Gastroesophageal sphincter (tissue), 4 donors: Measurements from ENCODE around the gene SMOC1. TPM values are rescaled to one million over a fixed set of nuclear protein-coding genes. Genes with fewer than 3 reads are reported as not detected.

Experiments
- ATAC-seq: fragments of 150-250 bp; one replicate; pipeline ENCODE4 v1.9.1; 2016; ENCODE audit warnings: mild to moderate bottlenecking, moderate library complexity
- H3K27ac ChIP-seq, 4 donors: fragments of 200-600 bp; sonication (generic) in 3 of 4; 1 replicate in 3 of 4; 2 replicates in 1 of 4; pipeline ENCODE4 v1.5.1; 2016 to 2019
- H3K27me3 ChIP-seq: fragments of 200-600 bp; sonication (generic); one replicate; pipeline ENCODE4 v1.5.1; 2019
- H3K36me3 ChIP-seq, 2 donors: fragments of 200-600 bp; sonication (generic); one replicate each; pipeline ENCODE4 v1.5.1; 2019; ENCODE audit warnings: control low read depth in 1 of 2
- H3K4me1 ChIP-seq, 3 donors: fragments of 200-600 bp; sonication (generic); 1 replicate in 2 of 3; 2 replicates in 1 of 3; pipeline ENCODE4 v1.5.1; 2016 to 2019; ENCODE audit warnings: control low read depth in 2 of 3
- H3K4me3 ChIP-seq, 2 donors: fragments of 200-600 bp; sonication (generic); one replicate each; pipeline ENCODE4 v1.5.1; 2019; ENCODE audit warnings: mild to moderate bottlenecking in 1 of 2, moderate library complexity in 1 of 2
- H3K9me3 ChIP-seq, 3 donors: fragments of 200-600 bp; sonication (generic); one replicate each; pipeline ENCODE4 v1.5.1; 2017 to 2019; ENCODE audit warnings: control low read depth in 2 of 3
- CTCF ChIP-seq, 4 experiments: fragments of 200-600 bp in 2 of 4; fragments of 450-650 bp in 2 of 4; sonication (generic) in 1 of 4; IDR thresholded peaks; one replicate each; pipeline ENCODE4 v1.5.1; 2017 to 2019; ENCODE audit warnings: antibody characterized with exemption in 4 of 4, mild to moderate bottlenecking in 2 of 4, moderate library complexity in 2 of 4
- EP300 ChIP-seq: sonication (generic); formaldehyde crosslinking; IDR thresholded peaks from one replicate; pipeline ENCODE4 v1.6.1; 2017; ENCODE audit warnings: antibody characterized with exemption, mild to moderate bottlenecking
- POLR2A ChIP-seq, 2 donors: fragments of 450-650 bp; IDR thresholded peaks; one replicate each; pipeline ENCODE4 v1.6.1; 2017; ENCODE audit warnings: antibody characterized with exemption in 2 of 2, mild to moderate bottlenecking in 2 of 2, moderate library complexity in 1 of 2
- POLR2AphosphoS5 ChIP-seq: sonication (generic); formaldehyde crosslinking; IDR thresholded peaks from one replicate; pipeline ENCODE4 v1.6.1; 2017; ENCODE audit warnings: antibody characterized with exemption
- WGBS, 2 donors: methylation state at CpG; one replicate each; pipeline ENCODE4 v1.1.5; 2018; ENCODE audit warnings: low coverage in 1 of 2; 5-methylcytosine and 5-hydroxymethylcytosine counted together
- total RNA-seq, 4 donors: library from RNA; depleted of rRNA; stranded (reverse); fragments of >200 nt; gene quantifications; one replicate each; pipeline ENCODE4 v1.1.0, GENCODE V29; 2016

SMOC1 gene
- total RNA-seq, 4 donors from 2014 or later = 0.19 to 11.8 (median 0.31) TPM; not detected in 1

- TF ChIP-seq POLR2A (IDR thresholded peaks at IDR 0.05) = no peak
- no peak for TF ChIP-seq EP300
- TF ChIP-seq POLR2AphosphoS5 = no peak
- no peak for TF ChIP-seq CTCF (IDR thresholded peaks at IDR 0.05)
- H3K27ac ChIP-seq = peak overlapping the region in 2 of 4 donors; percentile 32 to 45
- no peak overlapping the region for H3K4me3 ChIP-seq
- WGBS, 2 donors = 28 to 29% methylated on average over 1 to 5 of the region's 6 CpGs
- peaks cover 0 to 9% (median 0%) of the 10 kb centered on the region in 3 donors for H3K4me1 ChIP-seq
- H3K36me3 ChIP-seq = no peaks in the 10 kb centered on the region
- H3K9me3 ChIP-seq = no peaks in the 10 kb centered on the region
- H3K27me3 ChIP-seq = no peaks in the 10 kb centered on the region
- ATAC-seq = no peak
These were observed 129.4 kb downstream of the SMOC1 start for GRCh38 chr14:70008284-70009262.

- ATAC-seq = peak; percentile 65
- H3K27ac ChIP-seq = no peak overlapping the region
- no peaks in the 10 kb centered on the region for H3K9me3 ChIP-seq
- WGBS, 2 donors = 47 to 77% methylated on average over 3 to 4 of the region's 8 CpGs
- TF ChIP-seq EP300 = no peak
- TF ChIP-seq POLR2AphosphoS5 = no peak
- no peak for TF ChIP-seq CTCF (IDR thresholded peaks at IDR 0.05)
- no peak for TF ChIP-seq POLR2A (IDR thresholded peaks at IDR 0.05)
- H3K4me3 ChIP-seq = no peak overlapping the region
- peaks cover 0 to 9% (median 0%) of the 10 kb centered on the region in 3 donors for H3K4me1 ChIP-seq
- no peaks in the 10 kb centered on the region for H3K36me3 ChIP-seq
- no peaks in the 10 kb centered on the region for H3K27me3 ChIP-seq
These were observed 130.7 kb downstream of the SMOC1 start for GRCh38 chr14:70009961-70010360.

GRCh38 chr14:70011098-70011497, 131.9 kb downstream of the SMOC1 start:
- Histone ChIP-seq H3K4me3 (no peak overlapping the region), H3K4me1 (peaks cover 0 to 9% (median 0%) of the 10 kb centered on the region in 3 donors), H3K36me3 (no peaks in the 10 kb centered on the region), H3K27ac (no peak overlapping the region), H3K27me3 (no peaks in the 10 kb centered on the region), H3K9me3 (no peaks in the 10 kb centered on the region)
- ATAC-seq = no peak
- no peak for TF ChIP-seq POLR2AphosphoS5
- TF ChIP-seq EP300 = no peak
- TF ChIP-seq POLR2A (IDR thresholded peaks at IDR 0.05) = no peak
- TF ChIP-seq CTCF (IDR thresholded peaks at IDR 0.05) = no peak
- WGBS, 2 donors = 90 to 100% methylated on average over 3 to 5 of the region's 6 CpGs

- Histone ChIP-seq H3K4me3 (no peak overlapping the region), H3K36me3 (no peaks in the 10 kb centered on the region), H3K4me1 (peaks cover 0 to 9% (median 0%) of the 10 kb centered on the region in 3 donors), H3K9me3 (no peaks in the 10 kb centered on the region), H3K27ac (no peak overlapping the region), H3K27me3 (no peaks in the 10 kb centered on the region)
- ATAC-seq = no peak
- TF ChIP-seq POLR2A (IDR thresholded peaks at IDR 0.05) (no peak), CTCF (IDR thresholded peaks at IDR 0.05) (no peak), POLR2AphosphoS5 (no peak), EP300 (no peak)
- WGBS, 2 donors = 96 to 100% methylated on average over 1 to 4 of the region's 7 CpGs
These were observed 132.5 kb downstream of the SMOC1 start for GRCh38 chr14:70011708-70012107.
